Keratinocyte (primary cell): ENCODE measurements around the gene RAET1G. TPM values are rescaled to one million over a fixed set of nuclear protein-coding genes. Genes with fewer than 3 reads are reported as not detected.

ENCODE experiments used
- DNase-seq: peaks from one replicate; pipeline ENCODE4 v3.0.0-alpha.2; 2011; ENCODE audit warnings: low read depth, missing footprints, low spot score
- FAIRE-seq: peaks from 2 replicates; lab custom pipeline; 2011; peaks lifted over from hg19 to GRCh38; lab: Jason Lieb, UNC
- H2AFZ ChIP-seq: 2 replicates; pipeline ENCODE4 v1.6.0; 2012; ENCODE audit warnings: low read length, control low read depth, inconsistent platforms; ENCODE audit not compliant: control insufficient read depth
- H3K27ac ChIP-seq: 2 replicates; pipeline ENCODE4 v1.5.1; 2011; ENCODE audit warnings: low read length; ENCODE audit not compliant: control insufficient read depth, insufficient read depth
- H3K27me3 ChIP-seq: 3 replicates; pipeline ENCODE4 v1.6.0; 2011; ENCODE audit warnings: low read length; ENCODE audit not compliant: control insufficient read depth, insufficient read depth; ENCODE audit errors: extremely low read depth
- H3K36me3 ChIP-seq, 2 experiments: 2 replicates in 1 of 2; 3 replicates in 1 of 2; pipeline ENCODE4 v1.5.1; 2011; ENCODE audit warnings: low read length in 2 of 2, mild to moderate bottlenecking in 1 of 2; ENCODE audit not compliant: control insufficient read depth in 2 of 2, insufficient read depth in 2 of 2; ENCODE audit errors: extremely low read depth in 1 of 2
- H3K4me1 ChIP-seq: 3 replicates; pipeline ENCODE4 v1.5.1; 2011; ENCODE audit warnings: low read length; ENCODE audit not compliant: control insufficient read depth, insufficient read depth; ENCODE audit errors: extremely low read depth
- H3K4me2 ChIP-seq: 3 replicates; pipeline ENCODE4 v1.6.0; 2011; ENCODE audit warnings: low read depth, low read length; ENCODE audit not compliant: control insufficient read depth, insufficient read depth; ENCODE audit errors: extremely low read depth
- H3K4me3 ChIP-seq, 3 experiments: fragments of 200-600 bp in 1 of 3; sonication (generic) in 1 of 3; 2 replicates in 2 of 3; 3 replicates in 1 of 3; pipeline ENCODE4 v1.5.1; 2011 to 2016; ENCODE audit warnings: low read length in 3 of 3, mild to moderate bottlenecking in 3 of 3, control low read depth in 2 of 3, inconsistent platforms in 1 of 3, low read depth in 1 of 3, mixed read lengths in 1 of 3, mixed run types in 1 of 3, moderate library complexity in 1 of 3; ENCODE audit not compliant: control insufficient read depth in 2 of 3, insufficient read depth in 2 of 3; ENCODE audit errors: extremely low read depth in 1 of 3
- H3K79me2 ChIP-seq: 2 replicates; pipeline ENCODE4 v1.6.0; 2012; ENCODE audit warnings: low read length; ENCODE audit not compliant: control insufficient read depth, insufficient read depth
- H3K9ac ChIP-seq: 3 replicates; pipeline ENCODE4 v1.6.0; 2011; ENCODE audit warnings: low read length; ENCODE audit not compliant: control insufficient read depth, insufficient read depth; ENCODE audit errors: extremely low read depth
- H3K9me1 ChIP-seq: 3 replicates; pipeline ENCODE4 v1.6.0; 2011; ENCODE audit warnings: low read length; ENCODE audit not compliant: control insufficient read depth, insufficient read depth; ENCODE audit errors: extremely low read depth
- H3K9me3 ChIP-seq: 2 replicates; pipeline ENCODE4 v1.5.1; 2012; ENCODE audit warnings: low read depth, low read length; ENCODE audit not compliant: control insufficient read depth
- H4K20me1 ChIP-seq: 3 replicates; pipeline ENCODE4 v1.6.0; 2011; ENCODE audit warnings: low read length; ENCODE audit not compliant: control insufficient read depth, insufficient read depth; ENCODE audit errors: extremely low read depth
- CTCF ChIP-seq, 3 experiments: IDR thresholded peaks in 1 of 3; conservative IDR thresholded peaks in 1 of 3; optimal IDR thresholded peaks in 1 of 3; 2 replicates in 2 of 3; 3 replicates in 1 of 3; pipeline versions ENCODE3 to v1.5.1; 2011; ENCODE audit warnings: low read length in 3 of 3, mild to moderate bottlenecking in 3 of 3, moderate library complexity in 2 of 3, control low read depth in 1 of 3, inconsistent platforms in 1 of 3; ENCODE audit not compliant: insufficient read depth in 2 of 3; ENCODE audit errors: extremely low read depth in 1 of 3
- EZH2 ChIP-seq: IDR thresholded peaks from one replicate; pipeline ENCODE4 v1.6.1; 2012; ENCODE audit warnings: inconsistent platforms, mild to moderate bottlenecking, low read length, moderate library complexity
- dilution Hi-C: fragments of 300-500 bp; cut with MboI; formaldehyde crosslinking; loops from one replicate; pipeline ENCODE4 v1.7.0; 2020; ENCODE audit warnings: low sequenced_read_pairs; ENCODE audit not compliant: extremely low pct_ligation_motif_present
- polyA plus RNA-seq, 5 experiments: library from polyadenylated mRNA; depleted of rRNA in 3 of 5; stranded (reverse) in 3 of 5; stranded (forward) in 1 of 5; unstranded in 1 of 5; fragments of >200 nt; gene quantifications; 1 replicate in 1 of 5; 2 replicates in 3 of 5; 3 replicates in 1 of 5; pipeline versions ENCODE4 v1.2.1 to v1.2.3, GENCODE V29; 2011 to 2012; ENCODE audit warnings: missing spikeins in 2 of 5, low read depth in 1 of 5, low replicate concordance in 1 of 5

RAET1G gene
- polyA plus RNA-seq, 1 donor (not counting 4 experiments of a cell fraction or from before 2014, with no cell fraction given): 16.4 TPM

DNA sequence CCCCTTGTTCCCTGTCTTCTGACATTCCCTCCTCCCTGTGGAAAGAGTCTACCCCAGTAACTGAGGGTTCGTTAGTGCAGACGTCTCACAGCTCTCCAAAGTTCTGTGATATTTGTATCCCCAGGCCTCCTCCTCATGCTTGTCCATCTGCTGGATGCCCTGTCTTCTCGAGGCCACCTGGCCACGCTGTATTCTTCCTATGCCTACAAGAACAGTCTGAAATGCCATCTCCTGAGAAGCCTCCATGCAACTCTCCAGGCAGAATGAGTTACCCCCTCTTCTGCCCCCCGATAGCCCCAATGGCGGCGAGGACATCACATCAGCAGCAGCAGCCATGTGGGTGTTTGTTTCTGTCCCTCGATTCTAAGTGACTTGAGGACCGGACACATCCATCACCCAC, 28.2 kb upstream of the RAET1G start:
- Histone ChIP-seq H3K27me3 (peaks cover 47% of the 10 kb centered on the region), H3K79me2 (no peaks in the 10 kb centered on the region), H3K36me3 (peaks cover 0 to 2% of the 10 kb centered on the region in 2 experiments), H4K20me1 (no peaks in the 10 kb centered on the region), H3K9me1 (no peaks in the 10 kb centered on the region), H3K4me1 (no peaks in the 10 kb centered on the region), H3K4me3 (no peak overlapping the region), H3K9ac (no peak overlapping the region), H2AFZ (no peak overlapping the region), H3K4me2 (no peak overlapping the region), H3K27ac (no peak overlapping the region), H3K9me3 (no peaks in the 10 kb centered on the region)
- TF ChIP-seq CTCF (optimal IDR thresholded peaks at IDR 0.05 in 1 of 3, IDR thresholded peaks at IDR 0.05 in 1 of 3, conservative IDR thresholded peaks at IDR 0.05 in 1 of 3; ENCODE audit: extremely low read depth in 1 of 3, insufficient read depth in 2 of 3, low read length in 3 of 3) (no peak), EZH2 (no peak)
- FAIRE-seq (no peak), DNase-seq (no peak)
- dilution Hi-C loops: no loop called here

GRCh38 chr6:149950423-149950822, 27.5 kb upstream of the RAET1G start:
- FAIRE-seq (no peak), DNase-seq (no peak)
- H3K27ac ChIP-seq: no peak overlapping the region
- H3K4me2 ChIP-seq: no peak overlapping the region
- no peaks in the 10 kb centered on the region for H3K9me1 ChIP-seq
- H3K27me3 ChIP-seq: peaks cover 43% of the 10 kb centered on the region
- H3K4me1 ChIP-seq: no peaks in the 10 kb centered on the region
- no peaks in the 10 kb centered on the region for H3K79me2 ChIP-seq
- H2AFZ ChIP-seq: no peak overlapping the region
- dilution Hi-C loops: no loop called here
- no peak for TF ChIP-seq EZH2
- no peak overlapping the region for H3K4me3 ChIP-seq
- no peak overlapping the region for H3K9ac ChIP-seq
- H3K36me3 ChIP-seq: peaks cover 0 to 2% of the 10 kb centered on the region in 2 experiments
- H4K20me1 ChIP-seq: no peaks in the 10 kb centered on the region
- no peaks in the 10 kb centered on the region for H3K9me3 ChIP-seq

DNA sequence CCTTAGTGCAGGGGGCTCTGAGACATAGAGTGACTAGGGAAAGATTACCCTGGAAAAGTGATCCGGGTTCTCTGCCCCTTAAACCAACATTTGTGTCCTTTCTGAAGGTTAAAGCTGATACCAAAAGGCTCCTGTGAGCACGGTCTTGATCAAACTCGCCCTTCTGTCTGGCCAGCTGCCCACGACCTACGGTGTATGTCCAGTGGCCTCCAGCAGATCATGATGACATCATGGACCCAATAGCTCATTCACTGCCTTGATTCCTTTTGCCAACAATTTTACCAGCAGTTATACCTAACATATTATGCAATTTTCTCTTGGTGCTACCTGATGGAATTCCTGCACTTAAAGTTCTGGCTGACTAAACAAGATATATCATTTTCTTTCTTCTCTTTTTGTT, 25.7 kb upstream of the RAET1G start:
- Histone ChIP-seq H3K27me3 (peaks cover 29% of the 10 kb centered on the region), H3K9me3 (no peaks in the 10 kb centered on the region), H3K9me1 (no peaks in the 10 kb centered on the region), H3K27ac (no peak overlapping the region), H3K79me2 (no peaks in the 10 kb centered on the region), H3K4me3 (no peak overlapping the region), H2AFZ (no peak overlapping the region), H3K9ac (no peak overlapping the region), H4K20me1 (no peaks in the 10 kb centered on the region), H3K4me2 (no peak overlapping the region), H3K4me1 (no peaks in the 10 kb centered on the region), H3K36me3 (peaks cover 0 to 2% of the 10 kb centered on the region in 2 experiments)
- DNase-seq (no peak), FAIRE-seq (no peak)
- TF ChIP-seq EZH2: no peak
- TF ChIP-seq CTCF (optimal IDR thresholded peaks at IDR 0.05 in 1 of 3, IDR thresholded peaks at IDR 0.05 in 1 of 3, conservative IDR thresholded peaks at IDR 0.05 in 1 of 3; ENCODE audit: extremely low read depth in 1 of 3, insufficient read depth in 2 of 3, low read length in 3 of 3): no peak
- dilution Hi-C loops: no loop called here
